ENCODE measurements around the gene APMAP. TPM values are rescaled to one million over a fixed set of nuclear protein-coding genes. Genes with fewer than 3 reads are reported as not detected.
A peak's percentile ranks its signal among the peaks of the same experiment; 100 is the strongest.

Gene APMAP
- total and polyA plus RNA-seq, 10 of the 15 experiments (the other 5 are each of a cell fraction or from before 2014, with no cell fraction given) = 12.1 to 60.2 (median 32.7) TPM

DNA sequence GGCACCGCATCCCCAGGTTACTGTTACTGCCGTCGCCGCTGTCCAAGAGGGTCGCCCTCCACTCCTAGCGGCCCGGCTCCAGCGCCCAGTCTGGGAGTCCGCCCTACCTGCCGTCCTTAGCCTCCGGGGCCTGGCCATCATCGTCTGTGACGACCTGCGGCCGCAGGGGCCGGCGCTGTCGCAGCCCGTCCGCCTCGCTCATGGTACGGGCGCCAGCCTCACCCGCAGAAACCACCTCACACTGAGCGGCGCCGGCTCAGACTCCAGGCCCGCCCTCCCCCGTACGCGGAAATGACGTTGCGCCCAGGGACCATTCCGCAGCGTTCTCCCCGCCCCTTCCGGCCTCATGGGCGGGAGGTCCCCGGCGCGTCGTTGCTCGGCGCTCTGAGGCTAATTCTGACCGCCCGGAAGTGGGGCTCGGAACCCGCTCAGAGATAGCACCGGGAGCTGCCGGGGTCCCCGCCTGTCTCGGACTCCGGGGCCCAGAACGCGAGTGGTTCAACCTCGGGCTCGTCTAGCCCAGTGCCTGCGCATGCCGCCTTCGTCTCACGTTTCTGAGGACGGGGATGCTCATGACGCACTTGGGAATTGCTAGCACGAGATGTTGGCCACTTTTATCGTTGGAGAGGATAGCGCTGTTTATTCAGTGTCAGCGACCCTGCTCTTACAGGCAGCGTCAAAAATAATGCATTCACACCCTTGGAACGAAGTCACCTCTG, at the start of gene APMAP (continued):
- TF ChIP-seq, protein P1, sequence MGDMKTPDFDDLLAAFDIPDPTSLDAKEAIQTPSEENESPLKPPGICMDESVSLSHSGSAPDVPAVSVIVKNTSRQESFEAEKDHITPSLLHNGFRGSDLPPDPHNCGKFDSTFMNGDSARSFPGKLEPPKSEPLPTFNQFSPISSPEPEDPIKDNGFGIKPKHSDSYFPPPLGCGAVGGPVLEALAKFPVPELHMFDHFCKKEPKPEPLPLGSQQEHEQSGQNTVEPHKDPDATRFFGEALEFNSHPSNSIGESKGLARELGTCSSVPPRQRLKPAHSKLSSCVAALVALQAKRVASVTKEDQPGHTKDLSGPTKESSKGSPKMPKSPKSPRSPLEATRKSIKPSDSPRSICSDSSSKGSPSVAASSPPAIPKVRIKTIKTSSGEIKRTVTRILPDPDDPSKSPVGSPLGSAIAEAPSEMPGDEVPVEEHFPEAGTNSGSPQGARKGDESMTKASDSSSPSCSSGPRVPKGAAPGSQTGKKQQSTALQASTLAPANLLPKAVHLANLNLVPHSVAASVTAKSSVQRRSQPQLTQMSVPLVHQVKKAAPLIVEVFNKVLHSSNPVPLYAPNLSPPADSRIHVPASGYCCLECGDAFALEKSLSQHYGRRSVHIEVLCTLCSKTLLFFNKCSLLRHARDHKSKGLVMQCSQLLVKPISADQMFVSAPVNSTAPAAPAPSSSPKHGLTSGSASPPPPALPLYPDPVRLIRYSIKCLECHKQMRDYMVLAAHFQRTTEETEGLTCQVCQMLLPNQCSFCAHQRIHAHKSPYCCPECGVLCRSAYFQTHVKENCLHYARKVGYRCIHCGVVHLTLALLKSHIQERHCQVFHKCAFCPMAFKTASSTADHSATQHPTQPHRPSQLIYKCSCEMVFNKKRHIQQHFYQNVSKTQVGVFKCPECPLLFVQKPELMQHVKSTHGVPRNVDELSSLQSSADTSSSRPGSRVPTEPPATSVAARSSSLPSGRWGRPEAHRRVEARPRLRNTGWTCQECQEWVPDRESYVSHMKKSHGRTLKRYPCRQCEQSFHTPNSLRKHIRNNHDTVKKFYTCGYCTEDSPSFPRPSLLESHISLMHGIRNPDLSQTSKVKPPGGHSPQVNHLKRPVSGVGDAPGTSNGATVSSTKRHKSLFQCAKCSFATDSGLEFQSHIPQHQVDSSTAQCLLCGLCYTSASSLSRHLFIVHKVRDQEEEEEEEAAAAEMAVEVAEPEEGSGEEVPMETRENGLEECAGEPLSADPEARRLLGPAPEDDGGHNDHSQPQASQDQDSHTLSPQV (IDR thresholded peaks at IDR 0.05) = no peak
- no peak for TF ChIP-seq SREBF1 (IDR thresholded peaks at IDR 0.05; ENCODE audit: low read length)
- TF ChIP-seq, protein P2, sequence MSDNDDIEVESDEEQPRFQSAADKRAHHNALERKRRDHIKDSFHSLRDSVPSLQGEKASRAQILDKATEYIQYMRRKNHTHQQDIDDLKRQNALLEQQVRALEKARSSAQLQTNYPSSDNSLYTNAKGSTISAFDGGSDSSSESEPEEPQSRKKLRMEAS (IDR thresholded peaks at IDR 0.05; ENCODE audit: low read depth, low read length) = peak; percentile 38

DNA sequence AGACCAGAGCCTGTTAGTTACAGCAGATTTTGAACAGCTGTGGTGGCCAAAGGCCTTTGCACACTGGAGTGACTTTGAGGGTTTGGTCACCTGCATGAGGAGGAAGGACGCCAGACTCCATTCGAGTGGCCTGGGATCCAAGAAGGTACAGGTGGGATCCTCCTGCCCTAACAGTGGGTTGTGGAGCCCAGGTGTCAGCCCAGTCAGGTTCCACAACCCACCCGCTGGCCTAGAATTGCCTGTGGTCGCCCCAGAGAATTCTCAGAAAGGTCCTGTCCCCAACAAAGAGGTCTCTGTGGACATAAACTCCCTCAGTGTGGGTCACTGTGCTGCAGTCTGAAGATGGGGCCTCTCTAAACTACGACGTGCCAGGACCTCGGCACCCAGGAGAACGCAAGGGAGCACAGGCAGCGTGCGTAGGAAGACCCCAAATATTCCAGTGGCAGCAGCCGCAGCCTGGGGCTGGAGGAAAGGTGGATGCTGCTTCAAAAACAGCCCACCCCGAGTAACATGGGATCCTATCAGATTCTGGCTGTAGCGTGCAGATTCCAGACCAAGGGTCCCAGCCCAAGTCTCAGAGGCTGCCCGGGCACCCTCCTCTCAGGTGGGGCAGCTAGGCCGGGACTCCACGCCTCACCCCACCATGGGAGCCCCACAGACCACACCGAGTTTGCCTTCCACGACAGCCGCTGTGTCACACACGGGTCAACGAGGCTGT, 49.4 kb upstream of the APMAP start:
- H3K9me3 ChIP-seq (replicated peaks; ENCODE audit: control insufficient read depth, insufficient read depth, low read length) = no peaks in the 10 kb centered on the region
- H3K79me2 ChIP-seq (ENCODE audit: control insufficient read depth, insufficient read depth, low read length) = no peaks in the 10 kb centered on the region; the same call in none of the 2 replicates
- 98% methylated on average over 21 of the region's 21 CpGs for WGBS (ENCODE audit: insufficient coverage, insufficient replicate concordance, low lambda C conversion rate, missing lambda C conversion rate)
- H3K4me3 ChIP-seq = no peak overlapping the region
- RAD21 ChIA-PET (ENCODE audit: unreplicated experiment) = no interaction called here
- in situ Hi-C loops (cut with MboI) (no loop called here), intact Hi-C loops (cut with micrococcal nuclease; ENCODE audit: unreplicated experiment) (no loop called here)
- ATAC-seq (no peak), DNase-seq (ENCODE audit: low read depth, low spot score) (no peak), FAIRE-seq (no peak)
- H3K4me2 ChIP-seq (ENCODE audit: control insufficient read depth, insufficient read depth) = no peak overlapping the region
- H3K9ac ChIP-seq (ENCODE audit: control insufficient read depth, insufficient read depth, low read length) = no peak overlapping the region; the same call in 1 of the 2 replicates
- CTCF ChIA-PET = no interaction called here
- peaks cover 0 to 8% of the 10 kb centered on the region in 2 experiments; a peak in 3 of 4 replicates for H3K36me3 ChIP-seq (ENCODE audit: control insufficient read depth in 2 of 2, insufficient read depth in 2 of 2, low read length in 1 of 2)
- POLR2A ChIA-PET = no interaction called here
- no peaks in the 10 kb centered on the region for H4K20me1 ChIP-seq (ENCODE audit: control insufficient read depth, insufficient read depth)
- H3K27me3 ChIP-seq (replicated peaks in 1 of 2; ENCODE audit: control insufficient read depth in 2 of 2, insufficient read depth in 2 of 2, low read length in 1 of 2) = no peaks in the 10 kb centered on the region
- SMC1A ChIA-PET (ENCODE audit: uncharacterized antibody, unreplicated experiment) = no interaction called here
- H2AFZ ChIP-seq (ENCODE audit: control insufficient read depth, low read depth, low read length) = no peak overlapping the region
- H3K27ac ChIP-seq (ENCODE audit: control insufficient read depth, insufficient read depth) = no peak overlapping the region
- no TSS peak for BruUV-seq (replicated peaks)
- peaks cover 34% of the 10 kb centered on the region for H3K4me1 ChIP-seq (ENCODE audit: control insufficient read depth, insufficient read depth, low read length)
- TF ChIP-seq SP1 (IDR thresholded peaks at IDR 0.05; ENCODE audit: low read depth, low read length) (no peak), ESRRA (IDR thresholded peaks at IDR 0.05; ENCODE audit: low read length) (no peak), WRNIP1 (IDR thresholded peaks at IDR 0.05; ENCODE audit: borderline replicate concordance, low read depth, low read length) (no peak), SMC3 (IDR thresholded peaks at IDR 0.05; ENCODE audit: borderline replicate concordance, low read length) (no peak), ZNF384 (IDR thresholded peaks at IDR 0.05; ENCODE audit: borderline replicate concordance, low read depth, low read length) (no peak), DPF2 (IDR thresholded peaks at IDR 0.05) (no peak), NR2C2 (IDR thresholded peaks at IDR 0.05; ENCODE audit: borderline replicate concordance, control insufficient read depth, insufficient read length, low read depth) (no peak), IKZF1 (conservative IDR thresholded peaks at IDR 0.05) (no peak), FOS (IDR thresholded peaks at IDR 0.05; ENCODE audit: borderline replicate concordance, extremely low read depth, insufficient read length) (no peak)
- TF ChIP-seq, protein P3, sequence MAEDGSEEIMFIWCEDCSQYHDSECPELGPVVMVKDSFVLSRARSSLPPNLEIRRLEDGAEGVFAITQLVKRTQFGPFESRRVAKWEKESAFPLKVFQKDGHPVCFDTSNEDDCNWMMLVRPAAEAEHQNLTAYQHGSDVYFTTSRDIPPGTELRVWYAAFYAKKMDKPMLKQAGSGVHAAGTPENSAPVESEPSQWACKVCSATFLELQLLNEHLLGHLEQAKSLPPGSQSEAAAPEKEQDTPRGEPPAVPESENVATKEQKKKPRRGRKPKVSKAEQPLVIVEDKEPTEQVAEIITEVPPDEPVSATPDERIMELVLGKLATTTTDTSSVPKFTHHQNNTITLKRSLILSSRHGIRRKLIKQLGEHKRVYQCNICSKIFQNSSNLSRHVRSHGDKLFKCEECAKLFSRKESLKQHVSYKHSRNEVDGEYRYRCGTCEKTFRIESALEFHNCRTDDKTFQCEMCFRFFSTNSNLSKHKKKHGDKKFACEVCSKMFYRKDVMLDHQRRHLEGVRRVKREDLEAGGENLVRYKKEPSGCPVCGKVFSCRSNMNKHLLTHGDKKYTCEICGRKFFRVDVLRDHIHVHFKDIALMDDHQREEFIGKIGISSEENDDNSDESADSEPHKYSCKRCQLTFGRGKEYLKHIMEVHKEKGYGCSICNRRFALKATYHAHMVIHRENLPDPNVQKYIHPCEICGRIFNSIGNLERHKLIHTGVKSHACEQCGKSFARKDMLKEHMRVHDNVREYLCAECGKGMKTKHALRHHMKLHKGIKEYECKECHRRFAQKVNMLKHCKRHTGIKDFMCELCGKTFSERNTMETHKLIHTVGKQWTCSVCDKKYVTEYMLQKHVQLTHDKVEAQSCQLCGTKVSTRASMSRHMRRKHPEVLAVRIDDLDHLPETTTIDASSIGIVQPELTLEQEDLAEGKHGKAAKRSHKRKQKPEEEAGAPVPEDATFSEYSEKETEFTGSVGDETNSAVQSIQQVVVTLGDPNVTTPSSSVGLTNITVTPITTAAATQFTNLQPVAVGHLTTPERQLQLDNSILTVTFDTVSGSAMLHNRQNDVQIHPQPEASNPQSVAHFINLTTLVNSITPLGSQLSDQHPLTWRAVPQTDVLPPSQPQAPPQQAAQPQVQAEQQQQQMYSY (CRISPR knock-in tag; IDR thresholded peaks at IDR 0.05) = no peak
